ENCODE data around the gene SCARF2.

- TF ChIP-seq GATA2 (IDR thresholded peaks at IDR 0.05; ENCODE audit: low read depth, low read length) = no peak; the same call in 1 of the 2 replicates
- TF ChIP-seq GATA3 (IDR thresholded peaks at IDR 0.05; ENCODE audit: low read depth, low read length) = no peak
Measured at GRCh38 chr22:20422271-20423007, 15.2 kb downstream of the SCARF2 start.
